ENCODE results near the gene TRPM5.

- TF ChIP-seq CTCF (IDR thresholded peaks at IDR 0.05) (no peak), POLR2A (IDR thresholded peaks at IDR 0.05) (no peak)
Observed at GRCh38 chr11:2464451-2465165, 20.3 kb upstream of the TRPM5 start.

All from prostate gland (tissue), 2 donors.